ENCODE data around the gene ZNF521. TPM values are rescaled to one million over a fixed set of nuclear protein-coding genes. Genes with fewer than 3 reads are reported as not detected.
A peak's percentile ranks its signal among the peaks of the same experiment; 100 is the strongest.

Gene ZNF521
- total RNA-seq, 2 donors from 2014 or later: 3.8 to 5.3 TPM

DNA sequence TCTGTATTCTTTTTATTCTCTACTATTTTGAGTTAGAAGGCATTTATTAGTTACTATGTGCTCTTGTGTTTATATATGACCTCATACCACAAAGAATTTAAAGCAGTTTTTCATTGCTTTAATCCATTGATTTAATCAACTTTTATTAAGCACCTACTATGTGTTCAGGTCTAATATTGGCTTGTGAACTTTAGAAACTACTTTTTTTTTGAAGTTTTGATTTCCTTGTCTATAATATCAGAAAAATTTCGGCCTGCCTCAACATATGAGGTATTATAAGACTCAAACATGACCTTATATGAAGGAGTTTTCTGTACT, 117.7 kb downstream of the ZNF521 start:
- no peaks in the 10 kb centered on the region for H3K4me1 ChIP-seq
- no peaks in the 10 kb centered on the region for H3K27me3 ChIP-seq
- H3K9ac ChIP-seq (ENCODE audit: low read depth in 2 of 2, low read length in 2 of 2): no peak overlapping the region
- H3K9me3 ChIP-seq: no peaks in the 10 kb centered on the region
- DNase-seq: no peak
- no peak overlapping the region for H3K27ac ChIP-seq
- TF ChIP-seq CTCF (IDR thresholded peaks at IDR 0.05): no peak
- no peak overlapping the region for H3K4me3 ChIP-seq
- intact Hi-C loops (cut with DNase I): no loop called here
- H3K36me3 ChIP-seq: no peaks in the 10 kb centered on the region

DNA sequence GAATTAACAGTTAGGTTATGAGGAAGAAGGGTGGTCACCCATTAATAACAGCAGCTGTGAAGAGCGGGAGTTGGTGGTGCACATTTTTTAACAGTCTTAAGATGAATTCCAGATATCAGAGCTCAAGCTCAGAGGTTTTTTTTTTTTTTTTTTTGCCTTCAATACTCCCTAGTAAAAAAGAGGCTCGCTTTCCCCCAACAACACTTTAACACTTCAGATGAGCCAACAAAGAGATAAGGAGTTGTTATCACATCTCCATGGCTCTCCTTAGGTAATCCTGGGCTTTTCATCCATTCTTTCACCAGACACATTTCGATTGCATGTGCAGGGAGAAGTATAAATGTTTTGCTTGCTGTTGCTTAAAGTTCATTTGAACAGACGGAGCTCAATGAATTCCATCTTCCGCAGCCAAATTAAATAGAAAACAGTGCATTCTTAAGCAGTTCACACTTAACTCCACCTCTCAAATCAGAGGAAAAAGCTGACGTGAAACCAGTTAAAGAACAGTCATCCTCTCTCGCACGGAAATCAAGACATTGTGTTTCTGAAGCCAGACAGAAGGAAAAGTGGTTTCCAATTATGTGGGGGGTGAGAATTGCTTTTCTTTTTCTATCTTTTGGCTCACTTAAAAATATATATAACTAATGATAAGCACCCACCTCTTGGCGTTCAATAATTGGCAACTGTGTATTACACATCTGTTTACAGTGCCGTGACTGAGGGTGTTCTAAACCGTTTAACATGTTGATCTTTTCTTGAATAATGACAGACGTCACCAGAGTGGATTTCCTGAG, 118.2 kb downstream of the ZNF521 start:
- TF ChIP-seq CTCF (IDR thresholded peaks at IDR 0.05): no peak
- no peak overlapping the region for H3K4me3 ChIP-seq
- no peak overlapping the region for H3K9ac ChIP-seq (ENCODE audit: low read depth in 2 of 2, low read length in 2 of 2)
- no peaks in the 10 kb centered on the region for H3K36me3 ChIP-seq
- H3K9me3 ChIP-seq: no peaks in the 10 kb centered on the region
- H3K27ac ChIP-seq: no peak overlapping the region
- no peaks in the 10 kb centered on the region for H3K27me3 ChIP-seq
- intact Hi-C loops (cut with DNase I): no loop called here
- no peak for DNase-seq
- H3K4me1 ChIP-seq: no peaks in the 10 kb centered on the region

DNA sequence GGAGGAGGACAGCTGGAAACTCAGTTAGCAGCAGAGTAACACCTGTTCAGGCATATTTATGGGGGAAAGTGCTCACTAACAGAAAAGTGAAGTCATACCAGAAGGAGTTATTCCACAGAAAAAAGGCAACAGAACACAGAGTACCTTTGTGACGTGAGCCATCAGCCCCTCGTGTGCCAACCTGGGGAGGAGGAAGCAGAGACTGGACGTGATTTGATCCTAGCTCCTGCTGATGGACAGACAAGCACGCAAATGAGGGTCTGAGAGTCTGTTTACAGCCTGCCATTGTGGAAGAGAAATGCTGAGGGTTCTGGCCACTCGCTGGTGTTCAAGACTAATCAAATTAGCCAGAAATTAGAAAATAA, 120.7 kb downstream of the ZNF521 start:
- Histone ChIP-seq H3K9me3 (no peaks in the 10 kb centered on the region), H3K36me3 (no peaks in the 10 kb centered on the region), H3K27ac (peak overlapping the region; percentile 23), H3K4me3 (no peak overlapping the region), H3K9ac (ENCODE audit: low read depth in 2 of 2, low read length in 2 of 2) (no peak overlapping the region), H3K4me1 (no peaks in the 10 kb centered on the region), H3K27me3 (no peaks in the 10 kb centered on the region)
- TF ChIP-seq CTCF (IDR thresholded peaks at IDR 0.05): no peak
- no peak for DNase-seq
- intact Hi-C loops (cut with DNase I): no loop called here

GRCh38 chr18:25230658-25231326, 121.2 kb downstream of the ZNF521 start:
- Histone ChIP-seq H3K9me3 (no peaks in the 10 kb centered on the region), H3K36me3 (no peaks in the 10 kb centered on the region), H3K9ac (ENCODE audit: low read depth in 2 of 2, low read length in 2 of 2) (no peak overlapping the region), H3K27me3 (no peaks in the 10 kb centered on the region), H3K4me3 (no peak overlapping the region), H3K4me1 (no peaks in the 10 kb centered on the region), H3K27ac (peak overlapping the region; percentile 23)
- no peak for TF ChIP-seq CTCF (IDR thresholded peaks at IDR 0.05)
- intact Hi-C loops (cut with DNase I): no loop called here
- DNase-seq: peak; percentile 46

GRCh38 chr18:25229920-25230319, 122.0 kb downstream of the ZNF521 start:
- no peak for TF ChIP-seq CTCF (IDR thresholded peaks at IDR 0.05)
- no peaks in the 10 kb centered on the region for H3K9me3 ChIP-seq
- no peak overlapping the region for H3K4me3 ChIP-seq
- no peaks in the 10 kb centered on the region for H3K27me3 ChIP-seq
- no peak overlapping the region for H3K9ac ChIP-seq (ENCODE audit: low read depth in 2 of 2, low read length in 2 of 2)
- no peaks in the 10 kb centered on the region for H3K4me1 ChIP-seq
- H3K27ac ChIP-seq: no peak overlapping the region
- intact Hi-C loops (cut with DNase I): no loop called here
- no peaks in the 10 kb centered on the region for H3K36me3 ChIP-seq
- no peak for DNase-seq

Data from colonic mucosa (tissue), 4 donors.